ENCODE results near the gene CDC27. TPM values are rescaled to one million over a fixed set of nuclear protein-coding genes. Genes with fewer than 3 reads are reported as not detected.

Gene CDC27
- total RNA-seq, 1 experiment from 2014 or later = 191 TPM

GRCh38 chr17:47102914-47103313, 86.2 kb downstream of the CDC27 start:
- POLR2A ChIA-PET = no interaction called here
- RAD21 ChIA-PET (ENCODE audit: low non-redundant PET in 1 of 2, low total read pairs in 2 of 2, uncharacterized antibody in 2 of 2, unreplicated experiment in 2 of 2) = interaction anchor here in 1 of 2 experiments (0.7 kb wide), 1 partner anchor 46 kb away, joined by 3 read pairs; no protein-coding TSS in a partner anchor

GRCh38 chr17:47099987-47100711, 88.9 kb downstream of the CDC27 start:
- peaks cover 10% of the 10 kb centered on the region for H3K79me2 ChIP-seq (ENCODE audit: insufficient read depth, low read length)
- intact Hi-C loops (cut with micrococcal nuclease) = no loop called here
- H3K4me3 ChIP-seq (replicated peaks in 1 of 2; ENCODE audit: low read depth in 1 of 2, low read length in 2 of 2) = peak overlapping the region; percentile 70 to 82
- DNase-seq (ENCODE audit: low read depth, low spot score) = peak; percentile 81
- no peaks in the 10 kb centered on the region for H3K9me3 ChIP-seq (ENCODE audit: control insufficient read depth in 1 of 2, insufficient read depth in 1 of 2, low read depth in 1 of 2, low read length in 2 of 2)
- no peak overlapping the region for H2AFZ ChIP-seq (ENCODE audit: low read depth, low read length, poor library complexity, severe bottlenecking)
- ChIA-PET RAD21 (ENCODE audit: low non-redundant PET in 1 of 2, low total read pairs in 2 of 2, uncharacterized antibody in 2 of 2, unreplicated experiment in 2 of 2) (no interaction called here), POLR2A (interaction anchor here (0.6 kb wide), 2 partner anchors 120 to 227 kb away, joined by 3 read pairs; no protein-coding TSS in a partner anchor), CTCF (no interaction called here)
- no peaks in the 10 kb centered on the region for H3K9me2 ChIP-seq (ENCODE audit: insufficient read depth)
- H3K27me3 ChIP-seq (ENCODE audit: insufficient read depth, low read length) = no peaks in the 10 kb centered on the region
- peak overlapping the region; percentile 79 for H3K4me2 ChIP-seq (ENCODE audit: low read length)
- TF ChIP-seq ZFX (IDR thresholded peaks at IDR 0.05) = peak; percentile 50; the same call in 1 of the 2 replicates
- TF ChIP-seq CTCF (IDR thresholded peaks at IDR 0.05 in 2 of 3, conservative IDR thresholded peaks at IDR 0.05 in 1 of 3; ENCODE audit: borderline replicate concordance in 1 of 3, insufficient read depth in 1 of 3, low read depth in 2 of 3, low read length in 2 of 3) = no peak
- no peak for TF ChIP-seq TCF7L2 (IDR thresholded peaks at IDR 0.05; ENCODE audit: borderline replicate concordance, extremely low read depth, insufficient read depth, insufficient read length)
- TF ChIP-seq EZH2phosphoT487 (IDR thresholded peaks at IDR 0.05; ENCODE audit: borderline replicate concordance) = no peak
- TF ChIP-seq SP1 (IDR thresholded peaks at IDR 0.05; ENCODE audit: low read depth) = peak; percentile 95
- TF ChIP-seq EGR1 (IDR thresholded peaks at IDR 0.05; ENCODE audit: low read depth) = peak; percentile 49
- no peak for TF ChIP-seq JUND (IDR thresholded peaks at IDR 0.05)
- TF ChIP-seq SRF (IDR thresholded peaks at IDR 0.05; ENCODE audit: low read depth) = no peak
- no peak for TF ChIP-seq CEBPB (IDR thresholded peaks at IDR 0.05; ENCODE audit: low read depth)
- TF ChIP-seq POLR2AphosphoS5 (IDR thresholded peaks at IDR 0.05; ENCODE audit: low read depth, low read length) = peak; percentile 81
- TF ChIP-seq FOSL1 (IDR thresholded peaks at IDR 0.05; ENCODE audit: low read depth) = no peak
- TF ChIP-seq YY1 (IDR thresholded peaks at IDR 0.05; ENCODE audit: extremely low read depth, insufficient replicate concordance, low read depth, low read length) = peak; percentile 45
- no peak for TF ChIP-seq CBX3 (IDR thresholded peaks at IDR 0.05; ENCODE audit: low read depth)
- no peak for TF ChIP-seq MAX (IDR thresholded peaks at IDR 0.05)
- TF ChIP-seq POLR2A (IDR thresholded peaks at IDR 0.05; ENCODE audit: borderline replicate concordance, extremely low read depth, insufficient read depth, insufficient read length) = peak; percentile 44
- ATAC-seq = peak; percentile 99
- no peaks in the 10 kb centered on the region for H4K20me1 ChIP-seq (ENCODE audit: insufficient read depth)
- H3K36me3 ChIP-seq (ENCODE audit: control insufficient read depth in 1 of 2, insufficient read depth in 2 of 2, low read length in 2 of 2) = no peaks in the 10 kb centered on the region
- peak overlapping the region; percentile 86 for H3K27ac ChIP-seq (ENCODE audit: low read depth, low read length)
- no TSS peak for BruUV-seq (replicated peaks)
- H3K4me1 ChIP-seq (ENCODE audit: control insufficient read depth in 1 of 2, insufficient read depth in 2 of 2, low read length in 2 of 2) = peaks cover 9 to 23% of the 10 kb centered on the region in 2 experiments; a peak in 3 of 4 replicates
- peak overlapping the region; percentile 76 for H3K9ac ChIP-seq (ENCODE audit: low read length)

More at GRCh38 chr17:47102914-47103313, 86.2 kb downstream of the CDC27 start:
- Histone ChIP-seq H3K9ac (ENCODE audit: low read length) (no peak overlapping the region), H3K4me3 (replicated peaks in 1 of 2; ENCODE audit: low read depth in 1 of 2, low read length in 2 of 2) (no peak overlapping the region), H3K27ac (ENCODE audit: low read depth, low read length) (no peak overlapping the region), H4K20me1 (ENCODE audit: insufficient read depth) (no peaks in the 10 kb centered on the region), H3K4me1 (ENCODE audit: control insufficient read depth in 1 of 2, insufficient read depth in 2 of 2, low read length in 2 of 2) (peaks cover 9 to 19% of the 10 kb centered on the region in 2 experiments; a peak in 3 of 4 replicates), H2AFZ (ENCODE audit: low read depth, low read length, poor library complexity, severe bottlenecking) (no peak overlapping the region), H3K27me3 (ENCODE audit: insufficient read depth, low read length) (no peaks in the 10 kb centered on the region), H3K36me3 (ENCODE audit: control insufficient read depth in 1 of 2, insufficient read depth in 2 of 2, low read length in 2 of 2) (no peaks in the 10 kb centered on the region), H3K9me2 (ENCODE audit: insufficient read depth) (no peaks in the 10 kb centered on the region), H3K4me2 (ENCODE audit: low read length) (no peak overlapping the region), H3K79me2 (ENCODE audit: insufficient read depth, low read length) (peaks cover 10% of the 10 kb centered on the region), H3K9me3 (ENCODE audit: control insufficient read depth in 1 of 2, insufficient read depth in 1 of 2, low read depth in 1 of 2, low read length in 2 of 2) (no peaks in the 10 kb centered on the region)
- DNase-seq (ENCODE audit: low read depth, low spot score) = no peak
- CTCF ChIA-PET = no interaction called here
- intact Hi-C loops (cut with micrococcal nuclease) = no loop called here
- TF ChIP-seq JUND (IDR thresholded peaks at IDR 0.05) = no peak
- ATAC-seq = no peak
- no TSS peak for BruUV-seq (replicated peaks)

All from HCT116 (cell line).